Kidney (tissue), 14 donors: ENCODE results near the gene HSD17B3. TPM values are rescaled to one million over a fixed set of nuclear protein-coding genes. Genes with fewer than 3 reads are reported as not detected.
"Not testable (repeated sequence)": the region's sequence is repeated elsewhere in the genome, so short reads cannot be mapped to it uniquely, and the experiment has no call there.

Experiments
- DNase-seq, 5 donors: peaks; one replicate each; pipeline ENCODE4 v3.0.0-alpha.2; 2013 to 2020
- FAIRE-seq: peaks from 2 replicates; lab custom pipeline; 2012; peaks lifted over from hg19 to GRCh38; lab: Jason Lieb, UNC
- H3K27ac ChIP-seq, 2 donors: one replicate each; pipeline ENCODE4 v1.7.0; 2013; ENCODE audit warnings: low read depth in 2 of 2, low read length in 2 of 2, inconsistent platforms in 1 of 2
- H3K27me3 ChIP-seq: one replicate; pipeline ENCODE4 v1.7.1; 2013; ENCODE audit warnings: low read length, inconsistent platforms; ENCODE audit not compliant: control insufficient read depth, insufficient read depth
- H3K36me3 ChIP-seq, 3 donors: one replicate each; pipeline versions ENCODE4 v1.7.0 to v1.7.1; 2013; ENCODE audit warnings: low read length in 3 of 3, control low read depth in 1 of 3, inconsistent platforms in 1 of 3; ENCODE audit not compliant: insufficient read depth in 3 of 3, control insufficient read depth in 2 of 3
- H3K4me1 ChIP-seq, 3 donors: one replicate each; pipeline versions ENCODE4 v1.7.0 to v1.7.1; 2013; ENCODE audit warnings: low read length in 3 of 3, inconsistent platforms in 1 of 3, low read depth in 1 of 3; ENCODE audit not compliant: control insufficient read depth in 2 of 3, insufficient read depth in 2 of 3
- H3K4me3 ChIP-seq, 3 donors: one replicate each; pipeline versions ENCODE4 v1.7.0 to v1.8.1; 2013; ENCODE audit warnings: low read length in 3 of 3, control low read depth in 1 of 3, inconsistent platforms in 1 of 3
- H3K9ac ChIP-seq, 3 donors: one replicate each; pipeline versions ENCODE4 v1.7.0 to v1.7.1; 2013; ENCODE audit warnings: low read length in 3 of 3, control low read depth in 1 of 3, inconsistent platforms in 1 of 3
- H3K9me3 ChIP-seq, 3 donors: one replicate each; pipeline versions ENCODE4 v1.7.0 to v1.7.1; 2013; ENCODE audit warnings: low read length in 3 of 3, control low read depth in 1 of 3, inconsistent platforms in 1 of 3; ENCODE audit not compliant: control insufficient read depth in 2 of 3, insufficient read depth in 1 of 3
- CTCF ChIP-seq: IDR thresholded peaks from 3 replicates; pipeline ENCODE4 v1.5.1; 2012; ENCODE audit warnings: mild to moderate bottlenecking, moderate library complexity, borderline replicate concordance; ENCODE audit not compliant: insufficient read depth; ENCODE audit errors: extremely low read depth
- intact Hi-C: fragments of 100-400 bp; cut with DNase I; formaldehyde crosslinking; loops from one replicate; pipeline ENCODE4 v1.11.1; 2022
- polyA plus RNA-seq: library from polyadenylated mRNA; stranded (reverse); fragments of 350-450 nt; fragmentation: Illumina TruSeq; extraction: RNeasy Lipid Tissue Mini Kit (QIAGEN cat#74804); gene quantifications from one replicate; pipeline ENCODE4 v1.2.3, GENCODE V29; 2014; ENCODE audit warnings: low read depth, low replicate concordance; ENCODE audit not compliant: insufficient read depth
- total RNA-seq: library from RNA; stranded (reverse); fragmentation: NEBNext Ultra II Directional; extraction: Animal tissue kit (Norgen Biotek cat#: 25700); gene quantifications from one replicate; pipeline ENCODE4 v1.2.1, GENCODE V29; 2021
- donor health status: control.
- donor health status: control.
- donor health status: control.
- donor health status: control.
- donor health status: control.
- donor health status: DM: yes; HTN: yes; CAD: no.
- donor health status: Normal renal cell carcinoma (clear cell type).

The HSD17B3 gene
- total and polyA plus RNA-seq, 2 donors from 2014 or later: 0.66 to 2.0 TPM

DNA sequence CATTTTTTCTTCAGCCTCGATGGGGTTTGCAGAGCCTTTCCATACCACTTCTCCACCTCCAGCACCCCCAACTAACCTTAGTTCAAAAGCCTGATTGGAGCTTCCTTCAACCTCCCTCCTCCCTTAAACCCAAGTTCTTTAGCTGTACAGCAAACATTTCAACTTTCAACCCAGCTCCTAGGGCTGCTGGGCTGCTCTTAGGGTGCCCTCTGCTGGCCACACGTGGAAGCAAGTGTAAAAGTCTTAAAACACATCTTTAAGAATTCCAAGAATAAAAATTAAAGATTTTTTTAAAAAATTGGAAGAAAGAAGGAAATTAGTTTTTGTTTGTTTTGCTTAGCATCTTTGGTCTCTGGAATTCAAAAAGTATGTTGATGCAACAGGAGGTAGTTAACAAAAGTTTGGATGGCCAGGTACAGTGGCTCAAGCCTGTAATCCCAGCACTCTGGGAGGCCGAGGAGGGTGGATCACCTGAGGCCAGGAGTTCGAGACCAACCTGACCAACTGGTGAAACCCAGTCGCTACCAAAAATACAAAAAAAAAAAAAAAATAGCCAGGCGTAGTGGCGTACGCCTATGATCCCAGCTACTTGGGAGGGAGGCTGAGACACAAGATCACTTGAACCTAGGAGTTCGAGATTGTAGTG lies 15.5 kb upstream of the HSD17B3 start:
- H3K27me3 ChIP-seq: no peaks in the 10 kb centered on the region
- DNase-seq (peak in 4 of 5 donors; percentile 61 to 82 (median 68)), FAIRE-seq (peak; percentile 86)
- H3K4me3 ChIP-seq: no peak overlapping the region
- intact Hi-C loops: no loop called here
- peak; percentile 49 for TF ChIP-seq CTCF
- H3K36me3 ChIP-seq: peaks cover 0 to 6% (median 0%) of the 10 kb centered on the region in 3 donors
- H3K9ac ChIP-seq: no peak overlapping the region
- no peak overlapping the region for H3K27ac ChIP-seq
- H3K4me1 ChIP-seq: no peaks in the 10 kb centered on the region
- peaks cover 0 to 3% (median 0%) of the 10 kb centered on the region in 3 donors for H3K9me3 ChIP-seq

DNA sequence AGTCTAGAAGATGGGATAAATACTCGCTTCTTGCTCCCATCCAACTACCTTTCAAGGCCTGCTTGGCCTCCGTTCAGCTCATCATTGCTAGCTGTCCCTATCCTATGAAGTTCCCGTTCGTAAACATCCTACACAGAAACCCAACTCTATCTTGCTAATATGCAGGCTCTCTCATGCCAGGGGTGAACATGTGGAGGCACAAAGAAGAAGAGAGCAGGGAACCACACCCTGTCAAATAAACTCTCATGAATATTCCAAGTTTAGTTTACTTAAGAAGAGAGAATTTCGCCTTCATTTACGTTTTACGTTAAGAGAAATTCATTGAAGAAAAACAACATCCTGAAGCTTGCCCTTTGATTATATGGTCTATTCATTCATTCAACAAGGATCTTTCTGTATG lies 7.9 kb upstream of the HSD17B3 start:
- Histone ChIP-seq H3K9me3 (peaks cover 0 to 3% (median 0%) of the 10 kb centered on the region in 3 donors), H3K27ac (no peak overlapping the region), H3K9ac (no peak overlapping the region), H3K4me3 (no peak overlapping the region), H3K27me3 (no peaks in the 10 kb centered on the region), H3K4me1 (no peaks in the 10 kb centered on the region), H3K36me3 (no peaks in the 10 kb centered on the region)
- DNase-seq: no peak
- TF ChIP-seq CTCF: no peak
- intact Hi-C loops: no loop called here
- no peak for FAIRE-seq

DNA sequence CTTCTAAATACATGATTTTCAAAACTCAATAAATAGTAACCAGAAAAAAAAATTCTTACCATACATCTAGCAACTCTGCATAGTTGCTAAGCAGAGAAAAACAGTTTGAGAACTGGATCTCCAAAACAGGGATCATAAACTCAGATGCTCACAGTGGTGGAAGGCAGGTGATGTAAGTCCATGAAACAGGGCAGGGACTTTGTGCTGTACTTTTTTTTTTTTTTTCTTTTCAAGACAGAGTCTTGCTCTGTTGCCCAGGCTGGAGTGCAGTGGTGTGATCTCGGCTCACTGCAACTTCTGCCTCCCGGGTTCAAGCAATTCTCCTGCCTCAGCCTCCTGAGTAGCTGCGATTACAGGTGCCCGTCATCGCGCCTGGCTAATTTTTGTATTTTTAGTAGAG lies 5.0 kb upstream of the HSD17B3 start:
- H3K27ac ChIP-seq, H3K27me3 ChIP-seq, intact Hi-C loops, H3K4me1 ChIP-seq, H3K36me3 ChIP-seq, H3K9ac ChIP-seq, H3K9me3 ChIP-seq, FAIRE-seq, H3K4me3 ChIP-seq, DNase-seq: not testable (repeated sequence)

DNA sequence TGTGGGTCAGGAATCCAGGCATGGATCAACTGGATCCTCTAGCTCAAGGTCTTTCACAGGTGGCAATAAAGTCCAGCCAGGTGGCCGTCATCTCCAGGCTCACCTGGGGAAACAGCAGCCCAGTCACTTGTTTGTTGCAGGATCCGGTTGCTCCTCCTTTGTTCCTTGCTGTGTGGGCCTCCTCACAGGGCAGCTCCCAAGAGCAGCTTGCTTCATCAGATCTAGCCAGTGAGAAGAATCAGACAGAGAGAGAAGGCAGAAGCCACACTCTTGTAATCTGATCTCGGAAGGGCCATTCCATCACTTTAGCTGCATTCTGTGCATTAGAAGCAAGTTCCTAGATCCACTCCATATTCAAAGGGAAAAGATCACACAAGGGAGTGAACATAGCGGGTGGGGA lies 3.2 kb upstream of the HSD17B3 start:
- no peak for TF ChIP-seq CTCF
- intact Hi-C loops: no loop called here
- DNase-seq (peak in 1 of 5 donors; percentile 11), FAIRE-seq (no peak)
- H3K27ac ChIP-seq: no peak overlapping the region
- no peaks in the 10 kb centered on the region for H3K4me1 ChIP-seq
- no peaks in the 10 kb centered on the region for H3K9me3 ChIP-seq
- H3K4me3 ChIP-seq: no peak overlapping the region
- no peaks in the 10 kb centered on the region for H3K27me3 ChIP-seq
- no peak overlapping the region for H3K9ac ChIP-seq
- no peaks in the 10 kb centered on the region for H3K36me3 ChIP-seq
